RWPE2 (cell line): ENCODE measurements around the gene ZBTB34.

Experiments used
- ATAC-seq: fragments of 200-7000 bp; cut with Tn5 transposase; 3 replicates; pipeline ENCODE4 v1.9.1; 2021; ENCODE audit warnings: low read depth
- DNase-seq: peaks from one replicate; pipeline ENCODE4 v3.0.0-alpha.2; 2020; ENCODE audit warnings: low spot score
- H3K27ac ChIP-seq: fragments of 450-650 bp; 2 replicates; pipeline ENCODE4 v1.5.1; 2017; ENCODE audit warnings: mild to moderate bottlenecking; ENCODE audit not compliant: poor library complexity, severe bottlenecking
- H3K27me3 ChIP-seq: fragments of 250-450 bp; sonication (Bioruptor Pico); 2 replicates; pipeline ENCODE4 v1.5.1; 2021; ENCODE audit warnings: mild to moderate bottlenecking, moderate library complexity; ENCODE audit not compliant: insufficient read depth, poor library complexity, severe bottlenecking
- H3K36me3 ChIP-seq: fragments of 250-450 bp; sonication (Bioruptor Pico); 2 replicates; pipeline ENCODE4 v1.5.1; 2020; ENCODE audit warnings: low read depth, mild to moderate bottlenecking, moderate library complexity
- H3K4me1 ChIP-seq: fragments of 250-450 bp; sonication (Bioruptor Pico); 2 replicates; pipeline ENCODE4 v1.5.1; 2021; ENCODE audit warnings: mild to moderate bottlenecking, moderate library complexity; ENCODE audit not compliant: insufficient read depth, poor library complexity, severe bottlenecking
- H3K4me3 ChIP-seq: fragments of 250-450 bp; sonication (Bioruptor Pico); 2 replicates; pipeline ENCODE4 v1.5.1; 2021; ENCODE audit warnings: mild to moderate bottlenecking, moderate library complexity; ENCODE audit not compliant: severe bottlenecking
- H3K9me3 ChIP-seq: fragments of 250-450 bp; sonication (Bioruptor Pico); 2 replicates; pipeline ENCODE4 v1.5.1; 2021; ENCODE audit warnings: mild to moderate bottlenecking, moderate library complexity; ENCODE audit not compliant: severe bottlenecking
- CTCF ChIP-seq: fragments of 450-650 bp; IDR thresholded peaks from one replicate; pipeline ENCODE4 v1.5.1; 2017; ENCODE audit warnings: mild to moderate bottlenecking, moderate library complexity; ENCODE audit not compliant: poor library complexity, severe bottlenecking

The ZBTB34 gene

GRCh38 chr9:126875756-126876510 is 15.5 kb downstream of the ZBTB34 start:
- no peak for DNase-seq
- TF ChIP-seq CTCF, result no peak
- ATAC-seq, result no peak
- Histone ChIP-seq H3K4me3 (no peak overlapping the region), H3K9me3 (no peaks in the 10 kb centered on the region), H3K27ac (no peak overlapping the region), H3K4me1 (peaks cover 3% of the 10 kb centered on the region), H3K27me3 (no peaks in the 10 kb centered on the region), H3K36me3 (peaks cover 37% of the 10 kb centered on the region)

- H3K9me3 ChIP-seq, result no peaks in the 10 kb centered on the region
- no peak overlapping the region for H3K4me3 ChIP-seq
- no peak for DNase-seq
- no peak for TF ChIP-seq CTCF
- H3K4me1 ChIP-seq, result peaks cover 3% of the 10 kb centered on the region
- ATAC-seq, result no peak
- H3K36me3 ChIP-seq, result peaks cover 40% of the 10 kb centered on the region
- no peak overlapping the region for H3K27ac ChIP-seq
- H3K27me3 ChIP-seq, result no peaks in the 10 kb centered on the region
Observed at GRCh38 chr9:126876531-126876930, 16.1 kb downstream of the ZBTB34 start.

GRCh38 chr9:126877418-126877817 is 17.0 kb downstream of the ZBTB34 start:
- no peak overlapping the region for H3K27ac ChIP-seq
- H3K4me3 ChIP-seq, result no peak overlapping the region
- DNase-seq, result no peak
- no peaks in the 10 kb centered on the region for H3K27me3 ChIP-seq
- no peaks in the 10 kb centered on the region for H3K9me3 ChIP-seq
- peaks cover 3% of the 10 kb centered on the region for H3K4me1 ChIP-seq
- ATAC-seq, result no peak
- no peak for TF ChIP-seq CTCF
- peaks cover 45% of the 10 kb centered on the region for H3K36me3 ChIP-seq

- TF ChIP-seq CTCF, result no peak
- Histone ChIP-seq H3K27ac (no peak overlapping the region), H3K9me3 (no peaks in the 10 kb centered on the region), H3K4me3 (no peak overlapping the region), H3K4me1 (peaks cover 3% of the 10 kb centered on the region), H3K36me3 (peaks cover 45% of the 10 kb centered on the region), H3K27me3 (no peaks in the 10 kb centered on the region)
- DNase-seq, result no peak
- ATAC-seq, result no peak
Observed at GRCh38 chr9:126879288-126879687, 18.8 kb downstream of the ZBTB34 start.

- no peaks in the 10 kb centered on the region for H3K9me3 ChIP-seq
- ATAC-seq, result no peak
Observed at GRCh38 chr9:126880226-126880946, 19.9 kb downstream of the ZBTB34 start.

More at GRCh38 chr9:126880226-126880946, 19.9 kb downstream of the ZBTB34 start:
- no peak overlapping the region for H3K27ac ChIP-seq
- TF ChIP-seq CTCF, result no peak
- H3K36me3 ChIP-seq, result peaks cover 43% of the 10 kb centered on the region
- no peaks in the 10 kb centered on the region for H3K4me1 ChIP-seq
- no peaks in the 10 kb centered on the region for H3K27me3 ChIP-seq
- DNase-seq, result no peak
- H3K4me3 ChIP-seq, result no peak overlapping the region
